GM12873 (cell line): ENCODE data around the gene GZMH.

Source experiments
- CTCF ChIP-seq: IDR thresholded peaks from 2 replicates; pipeline ENCODE4 v1.5.1; 2012; ENCODE audit warnings: low read depth, mild to moderate bottlenecking, moderate library complexity, low read length, control low read depth; ENCODE audit not compliant: insufficient read depth; ENCODE audit errors: missing control alignments

GZMH gene

GRCh38 chr14:24631749-24632335 lies 22.4 kb upstream of the GZMH start:
- TF ChIP-seq CTCF, result no peak

GRCh38 chr14:24630872-24631477 lies 21.5 kb upstream of the GZMH start:
- no peak for TF ChIP-seq CTCF

GRCh38 chr14:24630087-24630871 lies 20.8 kb upstream of the GZMH start:
- no peak for TF ChIP-seq CTCF

- no peak for TF ChIP-seq CTCF
Observed at GRCh38 chr14:24629521-24629920, 20.0 kb upstream of the GZMH start.

GRCh38 chr14:24613747-24614146 lies 4.3 kb upstream of the GZMH start:
- no peak for TF ChIP-seq CTCF

- no peak for TF ChIP-seq CTCF
Observed at GRCh38 chr14:24613241-24613640, 3.8 kb upstream of the GZMH start.

- TF ChIP-seq CTCF, result no peak
Observed at GRCh38 chr14:24612196-24612595, 2.7 kb upstream of the GZMH start.
